Hepatocyte (in vitro differentiated cells): ENCODE data around the gene HOMER1.

Source experiments
- CTCF ChIP-seq: fragments of 200-600 bp; sonication (generic); IDR thresholded peaks from 2 replicates; pipeline ENCODE4 v1.5.1; 2016; ENCODE audit warnings: antibody characterized with exemption, mild to moderate bottlenecking; ENCODE audit not compliant: poor library complexity
- EZH2 ChIP-seq: fragments of 200-600 bp; sonication (generic); IDR thresholded peaks from 2 replicates; pipeline ENCODE4 v1.6.1; 2016; ENCODE audit warnings: antibody characterized with exemption, mild to moderate bottlenecking, borderline replicate concordance

GRCh38 chr5:79521156-79521555 lies 7.2 kb upstream of the HOMER1 start:
- TF ChIP-seq EZH2 = no peak
- no peak for TF ChIP-seq CTCF
